Measurements from ENCODE around the gene EPHB4. TPM values are rescaled to one million over a fixed set of nuclear protein-coding genes. Genes with fewer than 3 reads are reported as not detected.

Gene EPHB4
- total RNA-seq, 2 donors from 2014 or later: 33.6 to 46.4 TPM

GRCh38 chr7:100865938-100866728 is 38.8 kb upstream of the EPHB4 start:
- H3K27ac ChIP-seq: peak overlapping the region; percentile 92 to 96 (median 94)
- peaks cover 41% of the 10 kb centered on the region for H3K4me1 ChIP-seq
- ATAC-seq: no peak
- TF ChIP-seq POLR2A (IDR thresholded peaks at IDR 0.05) (no peak), CTCF (IDR thresholded peaks at IDR 0.05) (no peak)
- intact Hi-C loops (cut with DNase I): no loop called here
- H3K9me3 ChIP-seq: no peaks in the 10 kb centered on the region
- H3K27me3 ChIP-seq: no peaks in the 10 kb centered on the region
- peak; percentile 69 to 88 (median 81) for DNase-seq
- 54 to 63% methylated on average over 26 to 44 of the region's 46 CpGs for WGBS, 2 donors
- no peak overlapping the region for H3K4me3 ChIP-seq
- no peaks in the 10 kb centered on the region for H3K36me3 ChIP-seq (replicated peaks in 1 of 2; ENCODE audit: insufficient read depth in 1 of 2, low read depth in 2 of 2)

- intact Hi-C loops (cut with DNase I): no loop called here
- Histone ChIP-seq H3K4me1 (peaks cover 41% of the 10 kb centered on the region), H3K9me3 (no peaks in the 10 kb centered on the region), H3K4me3 (no peak overlapping the region), H3K27me3 (no peaks in the 10 kb centered on the region), H3K36me3 (replicated peaks in 1 of 2; ENCODE audit: insufficient read depth in 1 of 2, low read depth in 2 of 2) (peaks cover 0 to 2% of the 10 kb centered on the region in 2 donors), H3K27ac (peak overlapping the region in 3 of 4 donors; percentile 93 to 96 (median 95))
- TF ChIP-seq POLR2A (IDR thresholded peaks at IDR 0.05) (no peak), CTCF (IDR thresholded peaks at IDR 0.05) (no peak)
- ATAC-seq (no peak), DNase-seq (no peak)
- 75 to 90% methylated on average over 11 to 17 of the region's 17 CpGs for WGBS, 2 donors
Observed at GRCh38 chr7:100865372-100865911, 38.1 kb upstream of the EPHB4 start.

- Histone ChIP-seq H3K4me1 (peaks cover 40% of the 10 kb centered on the region), H3K36me3 (replicated peaks in 1 of 2; ENCODE audit: insufficient read depth in 1 of 2, low read depth in 2 of 2) (peaks cover 0 to 8% of the 10 kb centered on the region in 2 donors), H3K27ac (no peak overlapping the region), H3K4me3 (no peak overlapping the region), H3K27me3 (no peaks in the 10 kb centered on the region), H3K9me3 (no peaks in the 10 kb centered on the region)
- TF ChIP-seq CTCF (IDR thresholded peaks at IDR 0.05) (no peak), POLR2A (IDR thresholded peaks at IDR 0.05) (no peak)
- WGBS, 2 donors: 85 to 91% methylated on average over 12 of the region's 12 CpGs
- DNase-seq (no peak), ATAC-seq (no peak)
- intact Hi-C loops (cut with DNase I): no loop called here
Observed at GRCh38 chr7:100864263-100864845, 37.0 kb upstream of the EPHB4 start.

- no peak for TF ChIP-seq CTCF (IDR thresholded peaks at IDR 0.05)
- ATAC-seq (no peak), DNase-seq (peak; percentile 53 to 78 (median 70))
- Histone ChIP-seq H3K9me3 (no peaks in the 10 kb centered on the region), H3K36me3 (replicated peaks in 1 of 2; ENCODE audit: insufficient read depth in 1 of 2, low read depth in 2 of 2) (peaks cover 0 to 8% of the 10 kb centered on the region in 2 donors), H3K4me3 (no peak overlapping the region), H3K27me3 (no peaks in the 10 kb centered on the region), H3K4me1 (peaks cover 32% of the 10 kb centered on the region), H3K27ac (peak overlapping the region in 2 of 4 donors; percentile 19 to 39)
- 46 to 47% methylated on average over 10 of the region's 10 CpGs for WGBS, 2 donors
- intact Hi-C loops (cut with DNase I): no loop called here
Observed at GRCh38 chr7:100863406-100863950, 36.2 kb upstream of the EPHB4 start.
